ENCODE results near the gene LZTS2. TPM values are rescaled to one million over a fixed set of nuclear protein-coding genes. Genes with fewer than 3 reads are reported as not detected.

The LZTS2 gene
- total and polyA plus RNA-seq, 2 of the 8 experiments (the other 6 are each of a cell fraction or from before 2014, with no cell fraction given), result 75.7 to 99.5 TPM

- Histone ChIP-seq H3K36me3 (ENCODE audit: control insufficient read depth in 2 of 4, insufficient read depth in 4 of 4, low read length in 3 of 4) (peaks cover 5 to 24% (median 17%) of the 10 kb centered on the region in 4 experiments; a peak in 7 of 8 replicates), H3K79me1 (ENCODE audit: low read depth, low read length) (peaks cover 6% of the 10 kb centered on the region; the same call in 1 of the 2 replicates), H3K18ac (ENCODE audit: extremely low read depth, low read length) (peak overlapping the region; percentile 86), H3K23me2 (ENCODE audit: low read depth, low read length) (peaks cover 17% of the 10 kb centered on the region), H3K4me1 (replicated peaks in 1 of 4; ENCODE audit: control insufficient read depth in 3 of 4, insufficient read depth in 4 of 4, low read length in 3 of 4) (peaks cover 4 to 24% (median 14%) of the 10 kb centered on the region in 4 experiments), H2BK20ac (ENCODE audit: low read length) (no peak overlapping the region), H3K27ac (ENCODE audit: low read depth, low read length) (peak overlapping the region; percentile 84), H4K5ac (ENCODE audit: insufficient read length, low read depth, low read length) (peak overlapping the region; percentile 31), H3K79me2 (ENCODE audit: control insufficient read depth in 1 of 2, insufficient read depth in 2 of 2, low read length in 2 of 2) (peaks cover 0 to 33% of the 10 kb centered on the region in 2 experiments; a peak in 2 of 4 replicates), H2AK5ac (ENCODE audit: low read depth, low read length) (no peak overlapping the region; the same call in 1 of the 2 replicates), H3K56ac (replicated peaks; ENCODE audit: insufficient read length, low read depth, low read length) (peak overlapping the region; percentile 62), H4K8ac (ENCODE audit: extremely low read depth, insufficient read depth, low read length) (peak overlapping the region; percentile 97; the same call in 1 of the 2 replicates), H2AFZ (ENCODE audit: low read length) (no peak overlapping the region), H2BK5ac (ENCODE audit: low read depth, low read length) (peak overlapping the region; percentile 64), H3K27me3 (replicated peaks in 1 of 4; ENCODE audit: control insufficient read depth in 3 of 4, extremely low read depth in 1 of 4, insufficient read depth in 3 of 4, low read length in 3 of 4) (no peaks in the 10 kb centered on the region), H4K91ac (replicated peaks; ENCODE audit: insufficient read length, low read length) (peak overlapping the region; percentile 41), H2BK120ac (replicated peaks; ENCODE audit: low read depth, low read length) (no peak overlapping the region), H3K23ac (ENCODE audit: insufficient read length) (no peak overlapping the region), H3K14ac (ENCODE audit: insufficient read length) (no peak overlapping the region), H3K4me2 (ENCODE audit: insufficient read depth in 1 of 2, low read depth in 2 of 2, low read length in 2 of 2) (peak overlapping the region; percentile 90 to 93), H2BK15ac (ENCODE audit: low read length) (peak overlapping the region; percentile 48; the same call in 1 of the 2 replicates), H3K4ac (replicated peaks; ENCODE audit: insufficient read length, low read depth, low read length) (peak overlapping the region; percentile 44), H4K20me1 (replicated peaks in 1 of 2; ENCODE audit: control insufficient read depth in 1 of 2, insufficient read depth in 2 of 2, low read length in 2 of 2) (peaks cover 0 to 11% of the 10 kb centered on the region in 2 experiments), H3K9ac (replicated peaks in 1 of 4; ENCODE audit: extremely low read depth in 1 of 4, low read depth in 3 of 4, low read length in 3 of 4) (peak overlapping the region; percentile 80 to 94 (median 88)), H3K4me3 (ENCODE audit: extremely low read depth in 1 of 4, insufficient read depth in 2 of 4, low read depth in 3 of 4, low read length in 4 of 4) (peak overlapping the region; percentile 60 to 90 (median 74)), H3K9me3 (ENCODE audit: insufficient read depth in 2 of 2, low read depth in 1 of 2, low read length in 1 of 2) (no peaks in the 10 kb centered on the region), H2BK12ac (ENCODE audit: low read depth, low read length) (no peak overlapping the region)
- peak in 1 of 2 experiments; percentile 63 for DNase-seq (ENCODE audit: low read depth in 1 of 2, low spot score in 2 of 2)
- TF ChIP-seq POLR2A (IDR thresholded peaks at IDR 0.05; ENCODE audit: control extremely low read depth in 1 of 2, low read depth in 2 of 2, low read length in 2 of 2) (peak in 1 of 2 experiments; percentile 47; a peak in 2 of 3 replicates), KDM4A (IDR thresholded peaks at IDR 0.05; ENCODE audit: low read depth, low read length, severe bottlenecking) (peak; percentile 35), CEBPB (IDR thresholded peaks at IDR 0.05; ENCODE audit: low read depth, low read length) (no peak), YY1 (IDR thresholded peaks at IDR 0.05; ENCODE audit: low read depth, low read length) (peak; percentile 66), TAF1 (IDR thresholded peaks at IDR 0.05; ENCODE audit: low read depth, low read length) (peak; percentile 63)
- WGBS, 2 experiments (ENCODE audit: extremely low coverage in 1 of 2, insufficient coverage in 1 of 2, insufficient read length in 1 of 2, insufficient replicate concordance in 2 of 2, low coverage in 1 of 2, low lambda C conversion rate in 2 of 2, missing lambda C conversion rate in 1 of 2), result 20% methylated on average over 15 of the region's 19 CpGs; no CpG with 5 or more reads in 1 of the 2 experiments
- ChIA-PET CTCF (ENCODE audit: partially characterized antibody) (interaction anchor here (1.0 to 26.8 kb wide), 6 partner anchors 7 to 121 kb away, joined by 3 to 464 read pairs (median 5); no protein-coding TSS in a partner anchor), POLR2A (ENCODE audit: partially characterized antibody) (interaction anchor here (1.2 to 12.6 kb wide), 6 partner anchors 9 to 33 kb away, joined by 3 to 143 read pairs (median 19); partner anchors contain the start of genes MRPL43 and TWNK)
- no peak for FAIRE-seq
Observed at GRCh38 chr10:101000127-101000914, 713 bp downstream of the LZTS2 start.
